Loucy (cell line): ENCODE results near the gene HIVEP2.

Source experiments
- CTCF ChIP-seq: fragments of 200-600 bp; sonication (generic); conservative IDR thresholded peaks from 2 replicates; pipeline ENCODE4 v1.5.1; 2014; ENCODE audit warnings: mild to moderate bottlenecking, antibody characterized with exemption, low read length
- EZH2phosphoT487 ChIP-seq: fragments of 200-600 bp; IDR thresholded peaks from 2 replicates; pipeline ENCODE4 v1.6.1; 2018; ENCODE audit warnings: antibody characterized with exemption, mild to moderate bottlenecking, moderate library complexity, borderline replicate concordance

GRCh38 chr6:142810952-142811514 lies 133.9 kb downstream of the HIVEP2 start:
- TF ChIP-seq CTCF (no peak), EZH2phosphoT487 (no peak)
